T47D (cell line): ENCODE data around the gene DOCK1.

Experiments
- DNase-seq, 2 experiments: peaks; one replicate each; pipeline versions ENCODE4 v3.0.0 to v3.0.0-alpha.2; 2011 to 2012; ENCODE audit warnings: low read depth in 1 of 2, low spot score in 1 of 2
- JUND ChIP-seq: IDR thresholded peaks from 2 replicates; pipeline ENCODE4 v1.6.1; 2012; ENCODE audit warnings: low read depth
- in situ Hi-C: cut with HindIII; loops from 2 replicates; pipeline ENCODE4 v1.10.0; 2016; ENCODE audit warnings: low sequenced_read_pairs, low pct_unique_long_range_greater_than_20kb

DOCK1 gene

GRCh38 chr10:127088908-127089307 is 183.7 kb downstream of the DOCK1 start:
- DNase-seq: no peak
- TF ChIP-seq JUND: no peak
- in situ Hi-C loops: no loop called here

GRCh38 chr10:127089446-127089845 is 184.2 kb downstream of the DOCK1 start:
- DNase-seq: no peak
- TF ChIP-seq JUND: no peak
- in situ Hi-C loops: no loop called here

GRCh38 chr10:127090138-127090537 is 184.9 kb downstream of the DOCK1 start:
- in situ Hi-C loops: no loop called here
- DNase-seq: no peak
- TF ChIP-seq JUND: no peak

GRCh38 chr10:127091354-127091753 is 186.1 kb downstream of the DOCK1 start:
- TF ChIP-seq JUND: no peak
- DNase-seq: no peak
- in situ Hi-C loops: no loop called here

DNA sequence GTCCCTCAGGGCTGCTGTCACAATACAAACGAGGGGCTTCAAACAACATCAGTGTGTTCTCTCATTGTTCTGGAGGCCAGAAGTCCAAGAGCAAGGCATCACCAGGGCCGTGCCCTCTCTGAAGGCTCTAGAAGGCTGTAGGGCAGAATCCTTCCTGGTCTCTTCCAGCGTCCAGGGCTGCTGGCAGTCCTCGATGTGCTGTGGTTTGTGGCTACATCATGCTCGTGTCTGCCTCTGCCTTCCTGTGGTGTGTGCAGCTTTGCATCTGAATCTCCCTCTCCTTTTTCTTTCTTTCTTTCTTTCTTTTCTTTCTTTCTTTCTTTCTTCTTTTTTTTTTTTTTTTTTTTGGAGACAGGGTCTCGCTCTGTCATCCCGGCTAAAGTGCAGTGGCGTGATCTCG is 187.7 kb downstream of the DOCK1 start:
- no peak for TF ChIP-seq JUND
- no peak for DNase-seq
- in situ Hi-C loops: no loop called here

DNA sequence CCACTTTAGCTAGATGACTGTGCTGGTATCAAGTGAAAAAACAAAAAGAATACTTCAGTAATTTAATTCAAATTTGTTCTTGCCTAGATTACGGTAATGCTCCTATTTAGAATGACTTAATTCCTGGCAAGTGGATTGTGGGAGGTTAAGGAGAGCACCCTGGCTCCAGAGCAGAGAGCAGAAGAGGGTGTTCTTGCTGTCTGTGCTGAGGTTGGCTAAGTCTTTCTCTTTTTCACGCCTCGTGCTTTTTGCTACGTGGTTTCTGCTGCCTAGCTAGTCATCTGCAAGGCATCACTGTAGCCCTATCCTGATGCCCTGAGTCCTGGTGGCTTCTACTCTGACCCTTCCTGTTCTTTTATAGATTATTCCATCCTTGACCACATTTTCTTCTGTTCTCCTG is 189.8 kb downstream of the DOCK1 start:
- DNase-seq: no peak
- in situ Hi-C loops: no loop called here
- no peak for TF ChIP-seq JUND

- TF ChIP-seq JUND: no peak
- no peak for DNase-seq
- in situ Hi-C loops: no loop called here
Measured at GRCh38 chr10:127100983-127101615, 195.9 kb downstream of the DOCK1 start.

DNA sequence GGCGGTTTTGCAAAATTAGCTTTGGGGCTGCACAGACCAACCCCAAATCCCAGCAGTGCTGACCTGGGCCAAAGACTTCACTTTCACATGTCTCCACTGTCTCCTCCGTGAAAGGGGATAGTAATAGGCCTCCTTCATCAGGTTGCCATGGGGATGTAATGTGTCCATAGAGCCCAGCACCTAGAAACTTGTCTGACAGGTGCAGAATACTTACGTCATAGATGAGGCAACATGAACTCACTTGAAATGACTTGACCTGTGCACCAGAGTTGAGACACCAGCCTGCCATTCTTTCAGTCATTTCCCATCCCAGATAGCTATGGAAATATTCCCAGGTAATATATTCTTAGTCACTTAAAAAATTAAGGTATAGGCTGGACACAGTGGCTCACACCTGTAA is 196.9 kb downstream of the DOCK1 start:
- peak; percentile 11 to 59 for DNase-seq
- in situ Hi-C loops: no loop called here
- no peak for TF ChIP-seq JUND

GRCh38 chr10:127115100-127115499 is 209.9 kb downstream of the DOCK1 start:
- TF ChIP-seq JUND: no peak
- DNase-seq: no peak
- in situ Hi-C loops: no loop called here

DNA sequence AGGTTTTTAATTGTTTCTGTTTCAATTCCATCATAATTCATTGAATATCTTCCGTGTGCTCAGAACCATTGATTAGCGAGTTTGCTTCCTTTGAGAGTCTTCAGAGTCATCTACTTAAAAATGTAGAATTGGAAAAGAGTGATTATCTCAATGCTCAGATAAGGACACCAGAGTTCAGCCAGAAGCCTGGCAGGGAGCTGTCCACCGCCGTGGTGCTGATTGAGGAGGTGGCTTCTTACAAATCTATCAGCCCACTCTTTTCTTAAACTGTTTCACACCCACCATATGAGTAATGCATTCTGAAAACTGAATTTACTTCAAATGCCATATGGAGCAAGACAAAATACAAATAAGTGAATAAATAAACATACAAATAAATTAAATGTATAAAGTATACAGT is 211.9 kb downstream of the DOCK1 start:
- no peak for TF ChIP-seq JUND
- in situ Hi-C loops: no loop called here
- peak in 1 of 2 experiments; percentile 37 for DNase-seq

GRCh38 chr10:127118034-127118433 is 212.8 kb downstream of the DOCK1 start:
- in situ Hi-C loops: no loop called here
- DNase-seq: no peak
- TF ChIP-seq JUND: no peak

DNA sequence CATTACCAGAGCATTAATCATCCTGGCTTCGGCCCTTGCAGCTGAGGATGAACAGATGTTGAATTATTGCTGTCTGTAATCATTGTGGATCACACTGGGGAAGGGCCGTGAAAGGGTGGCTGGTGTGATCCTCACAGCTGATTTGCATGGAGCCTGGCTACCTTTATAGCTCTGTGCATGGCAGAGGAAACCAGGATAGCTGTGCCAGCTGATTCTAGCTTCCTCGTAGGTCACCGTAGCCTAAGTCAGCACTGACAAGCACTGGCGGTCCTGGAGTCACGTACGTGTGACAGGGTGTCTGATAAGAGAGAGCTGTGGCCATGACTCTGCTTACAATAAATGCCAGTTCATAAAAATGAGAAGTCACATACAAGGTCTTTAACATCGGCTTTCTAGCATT is 214.7 kb downstream of the DOCK1 start:
- no peak for TF ChIP-seq JUND
- no peak for DNase-seq
- in situ Hi-C loops: no loop called here

- no peak for DNase-seq
- in situ Hi-C loops: no loop called here
- no peak for TF ChIP-seq JUND
Measured at GRCh38 chr10:127122831-127123230, 217.6 kb downstream of the DOCK1 start.

GRCh38 chr10:127123626-127124025 is 218.4 kb downstream of the DOCK1 start:
- no peak for TF ChIP-seq JUND
- in situ Hi-C loops: no loop called here
- DNase-seq: no peak
